ENCODE data around the gene RFX8. TPM values are rescaled to one million over a fixed set of nuclear protein-coding genes. Genes with fewer than 3 reads are reported as not detected.

Gene RFX8
- polyA plus RNA-seq, 6 donors from 2014 or later: not detected

DNA sequence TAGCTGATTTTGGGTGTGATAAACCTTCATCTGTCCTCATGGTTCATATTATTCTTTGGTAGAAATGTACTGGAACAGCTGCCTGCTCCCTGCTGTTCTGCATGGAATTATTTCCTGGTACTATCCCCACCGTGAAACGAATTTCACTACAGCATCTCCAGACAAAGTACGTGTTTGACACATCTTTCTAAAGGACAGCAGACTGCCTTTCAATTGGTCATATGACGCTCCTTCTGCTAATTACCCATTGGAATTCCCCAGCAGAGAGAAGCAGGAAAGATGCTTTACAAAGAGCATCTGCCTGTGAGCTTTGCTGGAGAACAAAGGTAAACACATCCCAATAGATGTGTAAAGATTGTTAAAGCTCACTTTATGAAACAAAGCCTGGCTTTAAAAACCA, 4.4 kb upstream of the RFX8 start:
- ATAC-seq (ENCODE audit: low read depth in 2 of 2) (no peak), DNase-seq (no peak)
- Mint-ChIP-seq H3K27me3 (peaks cover 30 to 32% (median 31%) of the 10 kb centered on the region in 3 donors), H3K4me1 (peaks cover 3 to 9% (median 6%) of the 10 kb centered on the region in 3 donors), H3K9me3 (peaks cover 0 to 2% (median 0%) of the 10 kb centered on the region in 7 donors), H3K36me3 (no peaks in the 10 kb centered on the region), H3K4me3 (no peak overlapping the region), H3K27ac (no peak overlapping the region)

DNA sequence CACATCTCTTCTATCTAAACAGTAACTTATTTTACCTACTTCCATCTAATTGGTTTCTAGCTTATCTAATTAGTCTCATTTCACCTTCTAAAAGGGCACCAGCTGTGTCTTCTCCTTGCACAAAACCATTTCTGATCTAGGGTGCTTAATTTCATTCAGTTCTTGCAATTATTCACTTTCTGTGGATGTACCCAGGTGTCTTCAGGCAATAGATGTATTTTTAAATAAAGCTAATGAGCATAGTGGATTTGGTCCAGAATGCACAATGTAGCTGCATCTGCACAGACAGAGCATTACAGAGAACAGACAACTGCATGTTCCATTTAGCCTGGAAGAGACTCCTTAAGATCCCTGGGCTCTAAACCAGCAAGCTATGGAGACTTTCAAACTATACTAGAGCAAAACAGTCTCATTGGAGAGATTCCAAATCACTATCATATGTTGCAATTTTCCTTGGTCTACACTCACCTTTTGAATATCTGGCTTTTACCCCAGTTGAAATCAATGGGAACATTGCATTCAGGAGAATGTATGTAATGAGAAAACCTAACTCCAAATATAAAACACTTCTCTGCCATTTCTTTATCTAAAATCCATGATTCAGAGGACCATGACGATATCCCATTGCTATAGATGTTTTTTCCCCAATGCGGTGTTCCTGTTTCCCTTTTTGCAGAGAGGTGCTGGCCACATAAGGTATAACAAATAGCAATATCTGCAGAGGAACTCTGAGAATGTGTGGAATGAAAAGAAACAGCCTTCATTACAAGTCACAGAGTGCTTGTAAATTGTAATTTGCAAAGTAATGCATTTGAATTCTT, 3.5 kb upstream of the RFX8 start:
- Mint-ChIP-seq H3K4me1 (peaks cover 3 to 14% (median 6%) of the 10 kb centered on the region in 3 donors), H3K36me3 (no peaks in the 10 kb centered on the region), H3K27ac (no peak overlapping the region), H3K9me3 (peaks cover 0 to 2% (median 0%) of the 10 kb centered on the region in 7 donors), H3K4me3 (no peak overlapping the region), H3K27me3 (peaks cover 31 to 36% (median 34%) of the 10 kb centered on the region in 3 donors)
- ATAC-seq (ENCODE audit: low read depth in 2 of 2) (no peak), DNase-seq (no peak)

DNA sequence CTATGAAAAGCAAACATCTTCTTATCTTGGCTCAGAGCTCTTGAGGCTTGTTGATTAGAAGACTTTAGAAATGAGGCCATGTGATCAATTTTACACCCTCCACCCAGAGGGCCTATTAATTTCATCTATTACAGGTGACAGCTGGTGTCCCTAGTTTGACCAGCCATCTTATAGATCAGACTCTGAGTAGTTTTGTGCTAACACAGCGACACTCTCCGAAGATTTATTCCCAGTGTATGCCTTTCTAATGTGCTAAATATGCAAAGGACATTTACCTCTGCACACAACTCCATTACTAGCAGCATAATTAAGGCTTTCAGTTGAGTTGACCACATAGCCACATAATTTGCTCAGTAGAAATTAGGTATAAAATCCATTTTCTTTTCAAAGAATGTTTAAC, 2.6 kb upstream of the RFX8 start:
- H3K36me3 Mint-ChIP-seq: no peaks in the 10 kb centered on the region
- DNase-seq: no peak
- H3K4me1 Mint-ChIP-seq: peaks cover 3 to 14% (median 6%) of the 10 kb centered on the region in 3 donors
- H3K27ac Mint-ChIP-seq: no peak overlapping the region
- peaks cover 0 to 2% (median 0%) of the 10 kb centered on the region in 7 donors for H3K9me3 Mint-ChIP-seq
- H3K27me3 Mint-ChIP-seq: peaks cover 39 to 44% (median 41%) of the 10 kb centered on the region in 3 donors
- no peak overlapping the region for H3K4me3 Mint-ChIP-seq
- ATAC-seq (ENCODE audit: low read depth in 2 of 2): no peak

DNA sequence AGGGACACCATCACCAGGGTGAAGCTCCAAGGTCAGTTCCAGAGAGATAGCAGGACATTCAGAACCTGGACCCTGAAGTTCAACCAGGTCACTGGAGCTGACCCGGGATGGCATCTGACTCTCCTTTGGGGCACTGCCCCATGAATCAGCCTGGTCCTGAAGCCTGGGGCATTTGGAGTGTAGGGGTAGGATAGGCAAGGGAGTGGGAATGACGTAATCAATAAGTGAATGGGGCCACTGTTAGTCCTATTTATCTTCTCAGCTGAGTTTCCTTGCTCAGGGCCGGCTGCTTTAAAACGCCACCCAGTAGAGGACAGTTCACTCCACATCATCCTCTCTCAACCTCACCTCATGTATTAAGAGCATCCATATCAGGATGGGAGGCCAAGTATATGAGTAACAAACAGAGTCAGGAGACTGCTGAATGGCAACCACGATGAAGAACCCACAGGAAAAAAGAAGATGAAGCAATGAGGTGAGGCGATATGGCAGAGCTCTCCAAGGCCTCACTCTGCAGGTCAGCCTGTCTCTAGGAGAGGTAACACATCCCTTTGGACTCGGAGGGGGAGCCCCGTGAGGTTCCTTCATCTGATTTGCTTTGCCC, 1.8 kb upstream of the RFX8 start:
- ATAC-seq (ENCODE audit: low read depth in 2 of 2): no peak
- peaks cover 0 to 2% (median 0%) of the 10 kb centered on the region in 7 donors for H3K9me3 Mint-ChIP-seq
- DNase-seq: no peak
- no peak overlapping the region for H3K4me3 Mint-ChIP-seq
- peaks cover 3 to 14% (median 6%) of the 10 kb centered on the region in 3 donors for H3K4me1 Mint-ChIP-seq
- no peak overlapping the region for H3K27ac Mint-ChIP-seq
- no peaks in the 10 kb centered on the region for H3K36me3 Mint-ChIP-seq
- H3K27me3 Mint-ChIP-seq: peaks cover 44 to 49% (median 47%) of the 10 kb centered on the region in 3 donors

DNA sequence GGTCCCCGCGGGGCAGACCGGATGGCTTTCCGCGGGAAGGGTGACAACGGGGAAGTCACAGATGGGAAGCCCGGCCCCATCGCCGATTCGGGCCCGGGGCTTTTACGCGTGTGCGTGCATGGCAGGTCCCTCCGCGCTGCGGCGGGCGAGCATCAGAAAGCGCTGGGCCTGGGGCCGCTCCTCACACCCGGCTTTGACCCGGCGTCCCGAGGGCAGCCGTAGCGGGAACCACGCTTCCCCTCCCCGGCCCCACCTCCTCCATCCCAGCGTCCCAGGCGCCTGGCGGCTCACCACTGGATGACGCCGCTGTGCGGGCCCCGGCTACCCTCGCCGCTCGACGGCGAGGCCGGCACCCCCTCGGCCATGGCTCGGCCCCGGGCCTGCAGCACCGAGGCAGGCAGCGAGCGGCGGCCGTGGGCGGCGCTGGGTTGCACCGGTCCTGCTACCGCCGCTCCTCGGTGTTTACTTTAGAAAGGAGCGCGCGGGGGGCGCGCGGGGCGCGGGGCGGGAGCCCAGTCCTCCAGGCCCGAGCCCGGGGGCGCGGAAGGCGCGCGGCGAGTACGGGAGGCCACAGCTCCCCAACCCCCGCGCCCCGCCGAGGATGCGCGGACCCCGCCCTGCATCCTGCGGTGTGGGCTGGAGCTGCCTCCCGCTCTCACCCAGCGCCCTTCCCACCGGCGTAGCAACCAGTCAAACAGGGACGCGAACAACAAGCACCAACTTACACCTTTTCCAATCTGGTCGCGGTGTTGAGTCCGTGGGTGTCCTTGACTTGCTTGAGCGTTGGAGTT, 806 bp downstream of the RFX8 start:
- Mint-ChIP-seq H3K27ac (no peak overlapping the region), H3K4me3 (peak overlapping the region; percentile 67 to 89 (median 83)), H3K27me3 (peaks cover 27 to 37% (median 36%) of the 10 kb centered on the region in 3 donors), H3K36me3 (no peaks in the 10 kb centered on the region), H3K4me1 (peaks cover 3 to 10% (median 6%) of the 10 kb centered on the region in 3 donors), H3K9me3 (peaks cover 0 to 2% (median 0%) of the 10 kb centered on the region in 7 donors)
- peak; percentile 5 for DNase-seq
- peak; percentile 49 to 65 for ATAC-seq (ENCODE audit: low read depth in 2 of 2)

GRCh38 chr2:101473591-101473910, 1.4 kb downstream of the RFX8 start:
- H3K36me3 Mint-ChIP-seq: no peaks in the 10 kb centered on the region
- no peak overlapping the region for H3K27ac Mint-ChIP-seq
- H3K27me3 Mint-ChIP-seq: peaks cover 26 to 37% (median 36%) of the 10 kb centered on the region in 3 donors
- peak overlapping the region; percentile 67 to 87 (median 80) for H3K4me3 Mint-ChIP-seq
- DNase-seq: no peak
- H3K4me1 Mint-ChIP-seq: peaks cover 3 to 10% (median 6%) of the 10 kb centered on the region in 3 donors
- peaks cover 0 to 2% (median 0%) of the 10 kb centered on the region in 7 donors for H3K9me3 Mint-ChIP-seq
- ATAC-seq (ENCODE audit: low read depth in 2 of 2): no peak

DNA sequence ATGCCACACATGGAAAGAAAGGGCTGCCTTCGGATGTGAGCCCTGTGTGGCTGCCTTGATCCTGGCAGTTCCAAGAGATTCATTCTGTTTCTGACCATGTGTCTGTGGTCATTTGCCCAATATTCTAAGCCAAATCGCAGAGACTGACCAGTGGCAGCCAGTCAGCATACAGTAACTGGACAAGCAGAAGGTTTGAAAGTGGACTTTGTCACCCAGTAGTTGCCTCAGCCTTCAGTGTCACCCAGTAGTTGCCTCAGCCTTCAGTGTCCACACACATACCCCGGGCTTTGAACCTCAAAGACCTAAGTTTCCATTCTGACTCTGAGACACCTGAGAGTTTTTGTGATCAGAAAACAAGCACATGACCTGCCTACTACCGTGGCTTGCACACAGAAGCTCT, 5.0 kb downstream of the RFX8 start:
- no peaks in the 10 kb centered on the region for H3K9me3 Mint-ChIP-seq
- peaks cover 22 to 39% (median 27%) of the 10 kb centered on the region in 3 donors for H3K27me3 Mint-ChIP-seq
- DNase-seq (no peak), ATAC-seq (ENCODE audit: low read depth in 2 of 2) (no peak)
- H3K4me1 Mint-ChIP-seq: peaks cover 1 to 9% (median 8%) of the 10 kb centered on the region in 3 donors
- no peaks in the 10 kb centered on the region for H3K36me3 Mint-ChIP-seq
- no peak overlapping the region for H3K27ac Mint-ChIP-seq
- H3K4me3 Mint-ChIP-seq: no peak overlapping the region

DNA sequence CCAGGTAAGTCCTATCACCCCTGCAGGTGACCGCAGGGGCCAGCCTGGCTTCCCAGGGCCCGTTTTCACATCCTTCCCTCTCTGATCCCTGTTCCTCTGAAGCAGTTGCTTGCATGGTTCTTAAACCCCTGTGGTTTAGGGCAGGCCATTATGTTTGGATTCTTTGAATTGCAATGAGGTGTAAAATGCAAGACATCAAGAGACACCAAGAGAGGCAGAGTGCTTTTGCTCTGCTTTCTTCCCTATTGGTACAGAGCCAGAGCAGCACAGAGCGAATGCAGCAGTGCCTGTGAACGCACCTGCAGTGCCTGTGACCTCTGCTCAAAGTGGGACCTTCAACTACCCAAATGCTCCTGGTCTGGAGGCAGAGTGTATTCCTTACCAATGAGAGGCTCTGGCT, 7.6 kb downstream of the RFX8 start:
- ATAC-seq (ENCODE audit: low read depth in 2 of 2): no peak
- Mint-ChIP-seq H3K4me3 (no peak overlapping the region), H3K27me3 (peaks cover 9 to 40% (median 18%) of the 10 kb centered on the region in 3 donors), H3K27ac (no peak overlapping the region), H3K36me3 (no peaks in the 10 kb centered on the region), H3K9me3 (no peaks in the 10 kb centered on the region), H3K4me1 (peaks cover 7 to 19% (median 9%) of the 10 kb centered on the region in 3 donors)
- DNase-seq: no peak

DNA sequence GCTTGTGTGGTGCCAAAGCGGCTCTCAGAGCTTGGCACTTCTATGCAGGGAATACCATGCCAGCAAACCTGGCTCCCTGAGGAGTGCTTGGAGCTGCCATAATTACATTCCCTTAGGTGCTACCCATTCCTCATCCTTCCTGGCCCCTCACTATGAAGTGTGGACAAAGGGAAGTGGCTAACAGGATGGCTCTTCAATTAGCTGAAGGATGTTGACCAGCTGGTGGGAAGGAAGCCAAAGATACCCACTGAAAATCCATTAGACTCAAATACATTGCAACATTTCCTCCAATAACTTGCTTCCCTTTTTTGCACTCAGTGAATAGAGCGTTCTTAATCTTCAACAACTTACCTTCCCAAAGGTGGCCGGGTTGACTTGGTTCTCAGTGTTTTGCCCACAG, 8.5 kb downstream of the RFX8 start:
- Mint-ChIP-seq H3K4me3 (no peak overlapping the region), H3K4me1 (peaks cover 7 to 19% (median 9%) of the 10 kb centered on the region in 3 donors)

GRCh38 chr2:101464841-101465240, 10.1 kb downstream of the RFX8 start:
- ATAC-seq (ENCODE audit: low read depth in 2 of 2): no peak
- Mint-ChIP-seq H3K27me3 (peaks cover 5 to 36% (median 17%) of the 10 kb centered on the region in 3 donors), H3K4me3 (no peak overlapping the region), H3K27ac (no peak overlapping the region), H3K9me3 (no peaks in the 10 kb centered on the region), H3K4me1 (peaks cover 7 to 19% (median 9%) of the 10 kb centered on the region in 3 donors), H3K36me3 (no peaks in the 10 kb centered on the region)
- DNase-seq: no peak

More for the DNA sequence above, 8.5 kb downstream of the RFX8 start:
- ATAC-seq (ENCODE audit: low read depth in 2 of 2): no peak
- H3K9me3 Mint-ChIP-seq: no peaks in the 10 kb centered on the region
- peaks cover 5 to 37% (median 17%) of the 10 kb centered on the region in 3 donors for H3K27me3 Mint-ChIP-seq
- no peak overlapping the region for H3K27ac Mint-ChIP-seq
- H3K36me3 Mint-ChIP-seq: no peaks in the 10 kb centered on the region
- no peak for DNase-seq

GRCh38 chr2:101463911-101464641, 10.8 kb downstream of the RFX8 start:
- DNase-seq: no peak
- no peak for ATAC-seq (ENCODE audit: low read depth in 2 of 2)
- Mint-ChIP-seq H3K27me3 (peaks cover 5 to 36% (median 18%) of the 10 kb centered on the region in 3 donors), H3K4me1 (peaks cover 7 to 19% (median 9%) of the 10 kb centered on the region in 3 donors), H3K9me3 (no peaks in the 10 kb centered on the region), H3K36me3 (no peaks in the 10 kb centered on the region), H3K4me3 (no peak overlapping the region), H3K27ac (no peak overlapping the region)

DNA sequence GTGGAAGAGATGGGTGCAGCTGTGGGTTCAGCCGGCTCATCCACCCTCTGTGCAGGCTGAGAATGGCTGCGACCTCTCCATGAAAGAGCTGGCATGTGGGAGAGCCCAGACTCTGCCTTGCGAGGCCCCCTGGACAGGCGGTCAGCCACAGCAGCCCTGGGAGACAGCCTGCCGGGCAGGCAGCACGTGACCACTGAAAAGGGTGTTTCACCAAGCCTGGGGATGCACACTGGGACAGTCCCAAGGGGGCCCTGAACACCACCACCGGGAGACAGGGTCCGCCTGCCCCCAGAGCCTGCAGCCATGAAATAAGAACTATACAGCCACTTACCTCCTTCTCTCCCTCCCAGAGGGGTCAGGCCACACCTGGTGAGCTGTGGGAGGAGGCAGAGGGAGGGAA, 11.5 kb downstream of the RFX8 start:
- no peaks in the 10 kb centered on the region for H3K36me3 Mint-ChIP-seq
- H3K27ac Mint-ChIP-seq: no peak overlapping the region
- ATAC-seq (ENCODE audit: low read depth in 2 of 2): no peak
- no peaks in the 10 kb centered on the region for H3K9me3 Mint-ChIP-seq
- no peak overlapping the region for H3K4me3 Mint-ChIP-seq
- peaks cover 7 to 19% (median 9%) of the 10 kb centered on the region in 3 donors for H3K4me1 Mint-ChIP-seq
- DNase-seq: no peak
- H3K27me3 Mint-ChIP-seq: peaks cover 5 to 36% (median 23%) of the 10 kb centered on the region in 3 donors

- no peak for DNase-seq
- H3K9me3 Mint-ChIP-seq: no peaks in the 10 kb centered on the region
- ATAC-seq (ENCODE audit: low read depth in 2 of 2): no peak
- peaks cover 6 to 14% (median 9%) of the 10 kb centered on the region in 3 donors for H3K4me1 Mint-ChIP-seq
- H3K27ac Mint-ChIP-seq: no peak overlapping the region
- H3K4me3 Mint-ChIP-seq: no peak overlapping the region
- no peaks in the 10 kb centered on the region for H3K36me3 Mint-ChIP-seq
- peaks cover 5 to 32% (median 23%) of the 10 kb centered on the region in 3 donors for H3K27me3 Mint-ChIP-seq
These were observed 13.5 kb downstream of the RFX8 start for GRCh38 chr2:101461381-101461780.

Measured in naive B cell (primary cell).